Activated CD4-positive, CD25-positive, alpha-beta regulatory T cell treated with anti-CD3 and anti-CD28 coated beads, Interleukin-2, amount 50 U/mL, for 16 hours (primary cell): ENCODE data around the gene PPIA.
"Not testable (repeated sequence)": the region's sequence is repeated elsewhere in the genome, so short reads cannot be mapped to it uniquely, and the experiment has no call there.

Source experiments
- DNase-seq: peaks from one replicate; pipeline ENCODE4 v3.0.0-alpha.2; 2020; ENCODE audit warnings: low read depth, low spot score

The PPIA gene

GRCh38 chr7:44787762-44788161 lies 8.7 kb upstream of the PPIA start:
- DNase-seq: no peak

DNA sequence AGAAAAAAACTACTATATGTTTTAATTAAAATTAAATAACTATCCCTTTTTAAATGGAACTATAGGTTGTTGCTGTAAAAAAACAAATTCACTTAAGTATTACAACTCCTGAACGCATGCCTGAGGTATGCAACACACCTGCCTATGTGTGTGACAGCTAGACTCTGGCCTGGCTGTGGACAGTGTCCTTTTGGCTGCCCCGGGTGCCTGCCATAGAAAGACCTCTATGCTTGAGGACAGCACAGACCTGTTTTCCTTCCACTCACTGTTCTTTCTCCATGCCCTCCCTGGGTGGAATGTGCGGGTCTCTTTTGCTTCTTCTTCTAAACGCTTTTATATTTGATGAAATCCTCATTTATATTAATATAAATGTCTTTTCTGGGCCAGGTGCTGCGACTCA lies 6.5 kb upstream of the PPIA start:
- DNase-seq: no peak

GRCh38 chr7:44791278-44792219 lies 4.9 kb upstream of the PPIA start:
- no peak for DNase-seq

GRCh38 chr7:44793919-44794318 lies 2.6 kb upstream of the PPIA start:
- no peak for DNase-seq

GRCh38 chr7:44794331-44794730 lies 2.1 kb upstream of the PPIA start:
- DNase-seq: no peak

DNA sequence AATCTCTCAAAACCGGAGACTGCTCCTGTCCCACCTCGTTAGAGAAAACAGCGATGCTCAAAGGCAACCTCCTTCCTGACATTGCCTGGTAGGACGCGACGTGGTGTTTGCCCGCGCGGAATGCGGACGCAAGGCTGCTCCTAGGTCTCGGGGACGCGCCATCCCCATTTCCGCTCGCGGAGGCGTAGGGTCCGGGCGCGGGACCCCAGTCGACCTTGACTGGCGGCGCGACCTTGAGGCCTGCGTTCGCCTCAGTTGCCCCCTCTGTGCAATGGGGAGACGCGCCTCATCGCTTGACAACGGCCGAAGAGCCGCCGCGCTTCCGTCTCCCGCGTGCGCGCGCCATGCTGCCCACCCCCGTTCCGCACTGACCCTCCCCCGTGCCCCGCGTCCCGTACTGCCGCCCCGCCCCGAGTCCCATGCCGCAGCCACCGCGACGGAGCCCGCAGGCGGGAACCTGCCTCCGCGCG lies 412 bp upstream of the PPIA start:
- no peak for DNase-seq

- DNase-seq: peak; percentile 73
These were observed 1.1 kb downstream of the PPIA start for GRCh38 chr7:44797329-44798258.

DNA sequence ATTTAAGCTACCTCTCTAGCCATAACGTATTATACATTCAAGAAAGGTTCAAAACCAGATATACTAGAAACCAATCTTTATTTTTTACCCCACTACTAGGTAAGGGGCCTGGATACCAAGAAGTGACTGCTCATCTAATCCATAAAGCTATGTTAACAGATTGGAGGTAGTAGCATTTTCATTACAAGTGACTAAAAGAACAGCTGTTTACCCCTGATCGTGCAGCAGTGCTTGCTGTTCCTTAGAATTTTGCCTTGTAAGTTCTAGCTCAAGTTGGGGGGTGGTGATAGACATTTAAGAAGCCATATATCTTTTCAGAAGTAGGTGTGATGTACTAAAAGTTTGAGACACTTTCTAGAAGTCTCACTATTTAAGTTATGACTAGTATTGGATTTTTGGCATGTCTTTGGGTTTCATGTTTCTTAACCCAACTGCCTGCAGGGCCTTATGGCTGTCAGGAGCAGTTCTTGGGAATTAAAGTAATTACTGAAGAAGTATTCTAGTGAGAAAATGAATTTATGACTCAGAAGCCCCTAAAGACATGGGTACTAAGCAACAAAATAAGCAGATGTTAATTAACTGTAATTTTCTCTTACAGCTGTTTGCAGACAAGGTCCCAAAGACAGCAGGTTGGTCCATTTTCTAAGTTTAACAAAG lies 2.3 kb downstream of the PPIA start:
- DNase-seq: no peak

GRCh38 chr7:44799939-44800338 lies 3.5 kb downstream of the PPIA start:
- no peak for DNase-seq

GRCh38 chr7:44801890-44802289 lies 5.4 kb downstream of the PPIA start:
- no peak for DNase-seq

- no peak for DNase-seq
These were observed 6.0 kb downstream of the PPIA start for GRCh38 chr7:44802418-44803025.

DNA sequence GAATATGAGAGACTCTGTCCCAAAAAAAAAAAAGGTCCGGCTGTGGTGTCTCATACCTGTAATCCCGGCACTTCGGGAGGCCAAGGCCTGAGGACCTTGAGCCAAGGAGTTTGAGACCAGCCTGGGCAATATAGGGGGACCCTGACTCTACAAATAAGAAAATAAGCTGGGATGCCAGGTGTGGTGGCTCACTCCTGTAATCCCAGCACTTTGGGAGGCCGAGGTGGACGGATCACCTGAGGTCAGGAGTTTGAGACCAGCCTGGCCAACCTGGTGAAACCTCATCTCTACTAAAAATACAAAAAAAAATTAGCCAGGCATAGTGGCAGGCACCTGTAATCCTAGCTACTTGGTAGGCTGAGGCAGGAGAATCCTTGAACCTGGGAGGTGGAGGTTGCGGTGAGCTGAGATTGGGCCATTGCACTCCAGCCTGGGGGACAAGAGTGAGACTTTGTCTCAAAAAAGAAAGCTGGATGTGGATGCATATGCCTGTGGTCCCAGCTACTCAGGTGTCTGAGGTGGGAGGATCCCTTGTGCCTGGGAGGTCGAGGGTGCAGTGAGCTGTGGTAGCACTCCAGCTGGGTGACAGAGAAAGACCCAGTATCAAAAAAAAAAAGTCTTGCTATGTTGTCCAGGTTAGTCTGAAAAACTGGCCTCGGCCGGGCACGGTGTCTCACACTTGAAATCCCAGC lies 7.5 kb downstream of the PPIA start:
- not testable (repeated sequence) for DNase-seq

DNA sequence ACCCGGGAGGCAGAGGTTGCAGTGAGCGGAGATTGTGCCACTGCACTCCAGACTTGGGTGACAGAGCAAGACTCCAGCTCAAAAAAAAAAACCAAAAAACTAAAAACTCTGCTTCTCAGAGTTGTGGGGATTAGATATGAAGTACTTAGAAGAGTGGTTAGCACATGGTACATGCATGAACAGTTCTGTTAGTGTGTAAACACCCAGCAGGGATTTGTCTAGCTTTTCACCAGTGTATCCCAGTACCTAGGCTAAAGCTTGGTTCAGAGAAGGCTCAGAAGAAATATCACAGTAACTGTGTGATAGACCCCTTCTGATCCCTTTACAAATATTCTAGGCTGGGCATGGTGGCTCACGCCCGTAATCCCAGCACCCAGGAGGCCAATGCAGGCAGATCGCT lies 9.5 kb downstream of the PPIA start:
- no peak for DNase-seq

DNA sequence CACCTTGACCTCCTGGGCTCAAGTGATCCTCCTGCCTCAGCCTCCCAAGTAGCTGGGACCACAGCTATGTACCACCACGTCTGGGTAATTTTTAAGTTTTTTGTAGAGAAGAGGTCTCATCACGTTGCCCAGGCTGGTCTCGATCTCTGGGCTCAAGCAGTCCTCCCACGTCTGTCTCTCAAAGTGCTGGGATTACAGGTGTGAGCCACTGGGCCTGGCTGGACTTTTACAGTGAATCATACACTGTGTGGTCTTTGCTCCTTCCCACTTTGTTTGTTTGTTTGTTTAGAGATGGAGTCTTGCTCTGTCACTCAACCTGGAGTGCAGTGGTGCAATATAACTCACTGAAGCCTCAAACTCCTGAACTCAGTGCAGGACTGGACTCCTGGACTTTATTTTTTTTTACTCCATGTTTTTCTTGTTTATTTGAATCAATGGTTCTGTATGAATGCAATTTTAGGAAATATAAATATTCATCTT lies 12.5 kb downstream of the PPIA start:
- DNase-seq: no peak

GRCh38 chr7:44811093-44811492 lies 14.6 kb downstream of the PPIA start:
- DNase-seq: no peak

DNA sequence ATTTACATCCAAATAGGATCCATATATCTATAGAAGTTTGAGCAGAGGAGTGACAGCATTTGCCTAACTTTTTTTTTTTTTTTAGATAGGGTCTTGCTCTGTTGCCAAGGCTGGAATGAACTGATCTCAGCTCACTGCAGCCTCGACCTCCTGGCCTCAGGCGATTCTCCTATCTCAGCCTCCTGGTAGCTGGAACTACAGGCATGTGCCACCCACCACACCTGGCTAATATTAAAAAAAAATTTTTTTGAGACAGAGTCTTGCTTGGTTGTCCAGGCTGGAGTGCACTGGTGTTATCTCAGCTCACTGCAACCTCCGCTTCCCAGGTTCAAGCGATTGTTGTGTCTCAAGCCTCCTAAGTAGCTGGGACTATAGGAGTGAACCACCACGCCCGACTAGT lies 15.1 kb downstream of the PPIA start:
- DNase-seq: no peak

DNA sequence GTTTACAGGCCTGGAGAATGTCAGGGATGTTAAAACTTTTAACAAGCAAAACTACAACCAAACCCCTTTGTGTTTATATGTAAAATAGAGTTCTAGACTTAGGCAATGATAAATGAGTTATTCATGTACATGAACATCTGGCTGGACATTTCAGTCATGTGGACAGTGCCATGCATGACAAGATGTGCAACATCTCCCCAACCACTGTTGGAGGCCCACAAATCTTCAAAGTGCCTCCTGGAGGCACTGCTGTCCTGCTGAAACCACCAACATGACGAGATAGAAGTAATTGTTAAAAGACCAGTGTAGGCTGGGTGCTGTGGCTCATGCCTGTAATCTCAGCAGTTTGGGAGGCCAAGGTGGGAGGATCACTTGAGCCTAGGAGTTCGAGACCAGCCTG lies 18.4 kb downstream of the PPIA start:
- no peak for DNase-seq

- no peak for DNase-seq
These were observed 22.8 kb downstream of the PPIA start for GRCh38 chr7:44819292-44819691.

GRCh38 chr7:44823255-44823781 lies 26.8 kb downstream of the PPIA start:
- no peak for DNase-seq

DNA sequence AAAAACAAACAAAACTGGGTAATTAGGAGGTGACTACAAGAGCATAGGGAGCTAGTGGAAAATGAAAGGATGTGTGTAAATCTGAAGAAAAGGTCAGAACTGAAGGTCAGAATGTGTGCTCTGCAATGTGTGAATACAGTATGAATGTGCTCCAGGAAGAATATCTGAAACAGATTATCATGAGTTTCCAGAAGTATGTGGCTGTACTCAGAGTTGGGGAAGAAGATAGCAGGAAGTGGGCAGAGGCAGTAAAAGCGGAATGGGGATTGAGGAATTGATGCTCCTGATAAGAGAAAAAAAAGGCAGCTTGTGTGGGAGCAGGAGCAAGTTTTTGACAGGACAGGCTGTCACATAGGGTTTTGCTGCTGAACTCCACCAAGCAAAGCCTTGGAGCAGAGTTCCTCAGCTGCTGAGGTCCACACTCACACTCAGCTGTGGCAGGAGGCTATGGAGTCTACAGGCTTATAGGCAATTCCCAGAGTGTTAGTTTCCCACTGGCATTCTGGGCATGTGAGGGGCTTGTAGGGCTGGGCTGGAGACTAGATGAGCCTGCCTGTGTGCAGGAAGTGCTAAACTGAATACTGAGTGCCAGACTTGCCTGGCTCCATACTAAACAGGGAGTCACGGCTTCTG lies 28.5 kb downstream of the PPIA start:
- no peak for DNase-seq
